GM18873 (cell line): ENCODE results near the gene SLC30A3.
"Not testable (repeated sequence)": the region's sequence is repeated elsewhere in the genome, so short reads cannot be mapped to it uniquely, and the experiment has no call there.

Source experiments
- ATAC-seq: cut with Tn5 transposase; IDR thresholded peaks from one replicate; pipeline ENCODE4 v1.9.1; 2021; ENCODE audit warnings: mild to moderate bottlenecking, moderate library complexity, moderate number of reproducible peaks; ENCODE audit not compliant: unreplicated experiment, low FRiP score

SLC30A3 gene

DNA sequence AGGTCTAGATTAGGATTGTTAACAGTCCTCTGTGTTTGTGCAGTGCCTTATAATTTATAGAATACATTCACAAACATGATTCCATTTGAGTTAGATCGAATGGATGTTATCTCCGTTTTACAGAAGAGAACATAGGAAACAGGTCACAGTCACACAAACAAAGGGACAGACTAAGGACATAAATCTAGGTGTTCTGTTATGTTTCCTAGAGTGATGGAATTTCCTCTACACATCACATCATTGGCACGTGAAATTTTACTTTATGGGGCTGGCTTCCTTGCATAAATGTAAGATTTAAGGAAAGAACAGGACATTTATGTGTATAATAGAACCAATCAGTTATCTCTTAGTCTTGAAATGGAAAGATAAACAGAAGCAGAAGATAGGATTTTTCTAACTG lies 25.8 kb upstream of the SLC30A3 start:
- ATAC-seq = no peak

- ATAC-seq = no peak
Observed at GRCh38 chr2:27285481-27285880, 22.6 kb upstream of the SLC30A3 start.

DNA sequence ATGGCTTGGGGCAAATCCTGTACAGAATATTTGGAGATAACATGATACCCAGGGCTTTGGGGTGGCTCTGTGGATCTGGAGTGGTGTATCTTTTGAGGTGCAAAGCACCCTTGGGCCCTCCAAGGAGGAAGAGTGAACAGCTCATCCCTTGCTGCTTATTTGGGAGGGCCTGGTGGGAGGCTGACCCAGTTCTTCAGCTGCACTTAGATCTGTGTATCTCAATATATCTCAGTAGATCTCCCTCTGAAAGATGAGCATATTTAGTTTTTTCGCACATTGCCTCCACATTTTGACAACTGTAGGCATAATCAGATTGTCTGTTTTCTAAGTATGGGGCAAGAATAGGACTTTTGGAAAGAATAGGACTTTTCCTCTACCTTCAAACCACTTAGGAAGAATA lies 22.1 kb upstream of the SLC30A3 start:
- ATAC-seq = no peak

- no peak for ATAC-seq
Observed at GRCh38 chr2:27282892-27283291, 20.0 kb upstream of the SLC30A3 start.

- ATAC-seq = no peak
Observed at GRCh38 chr2:27281855-27282559, 19.2 kb upstream of the SLC30A3 start, which contains the start of gene TRIM54. TSS of gene TRIM54 (plus strand) at chr2:27282429. CDS start at chr2:27282732, 303 bp downstream.

DNA sequence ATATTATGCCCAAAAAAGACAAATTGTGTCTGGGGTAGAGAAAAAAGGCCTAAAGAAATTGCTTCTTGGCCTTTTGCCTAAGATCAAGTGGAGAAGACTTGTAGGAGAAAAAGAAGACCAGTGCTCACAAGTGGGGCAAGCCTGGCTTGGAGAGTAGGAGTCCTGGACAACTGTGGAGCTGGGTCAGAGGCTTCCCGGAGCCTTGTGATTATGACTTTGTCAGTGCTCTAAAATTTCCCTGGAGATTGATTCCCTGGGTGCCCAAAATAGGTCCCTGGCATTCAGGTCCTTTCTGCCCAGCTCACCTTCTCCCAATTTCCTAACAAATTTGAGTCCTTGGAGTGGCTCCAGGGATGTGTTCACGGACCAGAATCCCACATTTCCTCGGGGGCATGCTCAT lies 18.6 kb upstream of the SLC30A3 start:
- ATAC-seq = no peak

- no peak for ATAC-seq
Observed at GRCh38 chr2:27280826-27281225, 18.0 kb upstream of the SLC30A3 start.

DNA sequence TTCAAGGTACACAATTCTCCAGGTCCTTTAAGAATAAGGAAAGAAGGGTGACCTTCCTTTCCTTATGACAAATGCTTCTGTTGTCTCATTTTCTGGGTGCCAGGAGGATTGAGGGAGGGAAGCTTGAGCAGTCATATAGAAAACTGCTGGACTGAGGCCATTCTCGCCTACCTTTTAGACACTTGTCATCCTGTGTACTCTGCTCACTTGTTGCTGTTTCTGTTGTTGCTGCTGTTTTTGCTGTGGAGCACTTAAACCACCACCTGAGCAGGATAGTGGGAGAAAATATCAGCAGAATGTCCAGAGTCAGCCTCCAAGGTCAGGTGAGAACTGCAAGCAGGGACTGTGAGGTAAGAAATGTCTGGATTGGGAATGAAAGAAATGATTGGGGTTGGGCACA lies 15.2 kb upstream of the SLC30A3 start:
- ATAC-seq = no peak

GRCh38 chr2:27275211-27276150 lies 12.6 kb upstream of the SLC30A3 start, which contains the start of gene DNAJC5G:
TSS of gene DNAJC5G (plus strand) at chr2:27275433. CDS start at chr2:27276729, 1,296 bp downstream.
- ATAC-seq = no peak

DNA sequence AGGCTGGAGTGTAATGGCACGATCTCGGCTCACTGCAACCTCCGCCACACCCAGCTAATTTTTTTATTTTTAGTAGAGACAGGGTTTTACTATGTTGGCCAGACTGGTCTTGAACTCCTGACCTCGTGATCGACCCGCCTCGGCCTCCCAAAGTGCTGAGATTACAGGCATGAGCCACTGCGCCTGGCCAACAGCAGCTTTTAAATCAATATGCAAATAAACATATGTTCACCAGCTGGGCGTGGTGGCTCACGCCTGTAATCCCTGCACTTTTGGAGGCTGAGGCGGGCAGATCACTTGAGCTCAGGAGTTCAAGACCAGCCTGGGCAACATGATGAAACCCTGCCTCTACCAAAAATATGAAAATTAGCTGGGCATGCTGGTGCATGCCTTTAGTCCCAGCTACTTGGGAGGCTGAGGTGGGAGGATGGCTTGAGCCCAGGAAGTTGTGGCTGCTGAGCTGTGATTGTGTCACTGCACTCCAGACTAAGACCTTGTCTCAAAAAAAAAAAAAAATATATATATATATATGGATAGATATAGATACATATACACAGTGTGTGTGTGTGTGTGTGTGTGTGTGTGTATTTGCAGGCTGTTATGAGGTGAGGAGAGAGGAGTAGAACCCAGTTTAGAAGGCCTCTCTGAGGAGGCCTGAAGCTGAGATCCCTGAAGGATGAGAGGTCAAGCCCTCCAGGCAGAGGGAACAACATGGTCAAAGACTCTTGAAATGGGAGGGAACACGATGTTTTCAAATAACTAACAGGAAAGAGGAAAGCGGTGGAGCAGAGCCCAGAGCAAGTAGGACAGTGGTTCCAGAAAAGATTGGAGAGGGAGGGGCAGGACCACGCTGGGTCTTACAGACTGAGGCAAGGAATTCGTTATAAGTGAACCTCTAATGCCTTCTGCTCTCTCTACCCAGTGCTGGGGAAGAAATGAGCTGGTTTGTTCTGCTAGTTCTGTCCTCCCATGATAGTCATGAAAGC lies 10.0 kb upstream of the SLC30A3 start:
- ATAC-seq = not testable (repeated sequence)

DNA sequence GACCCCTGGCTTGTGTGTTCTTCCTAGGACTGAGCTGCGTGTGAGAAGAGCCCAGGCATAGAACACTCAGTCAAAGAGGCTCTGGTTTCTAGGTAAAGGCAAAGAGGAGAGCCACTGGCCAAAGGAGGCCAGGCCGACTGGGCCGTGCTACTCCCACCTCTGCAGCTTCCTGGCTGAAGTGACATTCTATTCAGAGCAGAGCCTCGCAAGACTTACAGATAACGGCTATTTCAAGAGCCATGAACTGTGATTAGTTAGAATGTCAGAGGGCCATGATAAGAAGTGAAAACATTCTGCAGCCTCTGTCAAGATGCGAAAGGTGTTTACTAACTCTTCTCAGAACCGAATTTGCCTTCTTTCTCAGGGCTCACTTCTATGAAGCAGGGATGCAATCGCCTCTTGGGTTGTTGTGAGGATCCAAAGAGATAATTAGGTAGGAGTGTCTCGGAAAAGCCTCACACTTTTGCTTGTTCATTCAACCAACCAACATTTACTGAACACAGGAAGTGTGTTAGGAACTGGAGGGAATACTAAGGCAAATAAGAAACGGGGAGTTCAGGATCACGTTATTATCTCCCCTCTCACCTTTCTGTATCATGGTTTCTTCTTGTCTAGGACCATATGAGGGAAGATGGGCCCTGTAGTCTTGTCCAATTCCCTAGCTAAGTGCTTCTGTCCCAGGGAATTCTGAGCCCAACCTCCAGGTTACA lies 8.9 kb upstream of the SLC30A3 start:
- ATAC-seq = no peak

DNA sequence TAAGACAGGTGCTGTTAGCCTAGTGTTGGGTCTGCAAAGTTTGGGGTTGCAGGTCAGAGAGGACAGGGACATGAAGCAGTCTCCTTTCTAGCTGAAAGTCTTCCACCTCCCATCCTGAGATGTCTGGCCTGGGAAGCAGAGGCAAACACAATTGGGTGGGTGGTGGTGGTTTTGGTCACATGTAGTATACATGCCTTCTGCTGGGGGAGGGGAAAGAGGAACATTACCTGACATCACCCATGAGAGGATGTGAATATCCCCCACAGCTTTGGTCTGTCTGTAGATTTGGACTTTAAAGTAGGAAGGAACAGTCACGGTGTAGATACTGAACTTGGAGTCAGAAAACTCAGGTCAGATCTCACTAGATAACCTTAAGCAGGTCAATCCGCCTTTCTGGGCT lies 7.8 kb upstream of the SLC30A3 start:
- ATAC-seq = no peak

- ATAC-seq = no peak
Observed at GRCh38 chr2:27270131-27270530, 7.3 kb upstream of the SLC30A3 start.

DNA sequence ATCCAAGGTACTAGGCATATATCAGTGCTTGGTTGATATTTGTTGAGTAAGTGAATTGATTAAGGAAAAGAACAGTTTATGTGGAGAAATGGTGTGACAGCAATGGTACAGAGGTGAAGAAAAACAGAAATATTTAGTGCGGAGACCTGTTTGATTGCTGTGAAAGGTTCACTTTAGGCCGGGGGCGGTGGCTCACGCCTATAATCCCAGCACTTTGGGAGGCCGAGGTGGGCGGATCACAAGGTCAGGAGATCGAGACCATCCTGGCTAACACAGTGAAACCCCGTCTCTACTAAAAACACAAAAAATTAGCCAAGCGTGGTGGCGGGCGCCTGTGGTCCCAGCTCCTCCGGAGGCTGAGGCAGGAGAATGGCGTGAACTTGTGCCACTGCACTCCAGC lies 5.4 kb upstream of the SLC30A3 start:
- ATAC-seq = not testable (repeated sequence)

GRCh38 chr2:27265536-27265870 lies 2.7 kb upstream of the SLC30A3 start:
- ATAC-seq = no peak

- ATAC-seq = no peak
Observed at GRCh38 chr2:27264753-27265535, 2.1 kb upstream of the SLC30A3 start.

GRCh38 chr2:27264253-27264752 lies 1.5 kb upstream of the SLC30A3 start:
- ATAC-seq = no peak

- ATAC-seq = no peak
Observed at GRCh38 chr2:27263287-27264252, 723 bp upstream of the SLC30A3 start.
